ENCODE data around the gene SPAG16.

GRCh38 chr2:213682276-213682675 lies 398.0 kb downstream of the SPAG16 start:
- TF ChIP-seq EP300 (IDR thresholded peaks at IDR 0.05; ENCODE audit: borderline replicate concordance in 1 of 2, low read depth in 1 of 2, low read length in 1 of 2) (no peak), ZBTB33 (IDR thresholded peaks at IDR 0.05; ENCODE audit: borderline replicate concordance, low read depth) (no peak), USF1 (IDR thresholded peaks at IDR 0.05; ENCODE audit: borderline replicate concordance, low read depth) (no peak), FOXM1 (IDR thresholded peaks at IDR 0.05; ENCODE audit: low read depth) (no peak), CTCF (IDR thresholded peaks at IDR 0.05) (no peak), MXI1 (IDR thresholded peaks at IDR 0.05; ENCODE audit: low read depth, low read length) (no peak), IRF3 (IDR thresholded peaks at IDR 0.05; ENCODE audit: low read depth, low read length) (no peak), REST (IDR thresholded peaks at IDR 0.05; ENCODE audit: low read depth, low read length) (no peak), SIN3A (IDR thresholded peaks at IDR 0.05; ENCODE audit: borderline replicate concordance, low read depth, low read length) (no peak), TAF1 (IDR thresholded peaks at IDR 0.05; ENCODE audit: borderline replicate concordance, low read depth, low read length) (no peak), RAD21 (IDR thresholded peaks at IDR 0.05; ENCODE audit: low read length) (no peak), POLR2AphosphoS5 (IDR thresholded peaks at IDR 0.05; ENCODE audit: low read depth, low read length) (no peak), SMC3 (IDR thresholded peaks at IDR 0.05; ENCODE audit: low read depth, low read length) (no peak), GATA2 (CRISPR knock-in tag; IDR thresholded peaks at IDR 0.05) (no peak)
